Activated naive CD8-positive, alpha-beta T cell treated with anti-CD3 and anti-CD28 coated beads, Interleukin-2, amount 50 U/mL, for 16 hours (primary cell): Measurements from ENCODE around the gene ARL15.

Experiments used
- DNase-seq: peaks from one replicate; pipeline ENCODE4 v3.0.0-alpha.2; 2020; ENCODE audit warnings: low read depth, low spot score

The ARL15 gene

GRCh38 chr5:54315736-54316528, 5.6 kb upstream of the ARL15 start:
- no peak for DNase-seq

- no peak for DNase-seq
Observed at GRCh38 chr5:54313311-54314270, 3.2 kb upstream of the ARL15 start.

GRCh38 chr5:54312499-54312898, 2.1 kb upstream of the ARL15 start:
- DNase-seq: no peak

- no peak for DNase-seq
Observed at GRCh38 chr5:54311176-54311677, 854 bp upstream of the ARL15 start.

- DNase-seq: no peak
Observed at GRCh38 chr5:54309691-54310432, 511 bp downstream of the ARL15 start.

- no peak for DNase-seq
Observed at GRCh38 chr5:54309276-54309675, 1.1 kb downstream of the ARL15 start.

- no peak for DNase-seq
Observed at GRCh38 chr5:54307583-54307982, 2.8 kb downstream of the ARL15 start.

GRCh38 chr5:54306893-54307292, 3.5 kb downstream of the ARL15 start:
- DNase-seq: no peak

- DNase-seq: no peak
Observed at GRCh38 chr5:54305737-54306136, 4.6 kb downstream of the ARL15 start.

- no peak for DNase-seq
Observed at GRCh38 chr5:54304040-54304439, 6.3 kb downstream of the ARL15 start.

GRCh38 chr5:54302267-54302687, 8.1 kb downstream of the ARL15 start:
- DNase-seq: no peak

- no peak for DNase-seq
Observed at GRCh38 chr5:54301849-54302248, 8.5 kb downstream of the ARL15 start.

- no peak for DNase-seq
Observed at GRCh38 chr5:54301220-54301619, 9.2 kb downstream of the ARL15 start.

- no peak for DNase-seq
Observed at GRCh38 chr5:54298947-54299346, 11.4 kb downstream of the ARL15 start.

- no peak for DNase-seq
Observed at GRCh38 chr5:54296386-54296785, 14.0 kb downstream of the ARL15 start.

GRCh38 chr5:54295651-54296276, 14.6 kb downstream of the ARL15 start:
- DNase-seq: no peak

GRCh38 chr5:54294097-54294667, 16.2 kb downstream of the ARL15 start:
- no peak for DNase-seq

- DNase-seq: no peak
Observed at GRCh38 chr5:54292866-54293265, 17.5 kb downstream of the ARL15 start.

- DNase-seq: no peak
Observed at GRCh38 chr5:54291498-54291897, 18.9 kb downstream of the ARL15 start.

GRCh38 chr5:54289769-54290168, 20.6 kb downstream of the ARL15 start:
- DNase-seq: no peak
